Endothelial cell of umbilical vein (primary cell): Measurements from ENCODE around the gene NEDD4L.

ENCODE experiments used
- EZH2 ChIP-seq: IDR thresholded peaks from 2 replicates; pipeline ENCODE4 v1.6.1; 2012; ENCODE audit warnings: borderline replicate concordance, low read depth, mild to moderate bottlenecking, moderate library complexity, low read length, inconsistent platforms; ENCODE audit not compliant: severe bottlenecking
- GATA2 ChIP-seq: IDR thresholded peaks from 2 replicates; pipeline ENCODE4 v1.7.0; 2011; ENCODE audit warnings: low read depth, mild to moderate bottlenecking, moderate library complexity, mixed read lengths, low read length; ENCODE audit not compliant: insufficient read length, insufficient read depth
- POLR2AphosphoS5 ChIP-seq: IDR thresholded peaks from 2 replicates; pipeline ENCODE4 v1.6.1; 2012; ENCODE audit warnings: low read depth, mild to moderate bottlenecking, control low read depth, low read length, moderate library complexity; ENCODE audit not compliant: insufficient read depth
- TF ChIP-seq, protein P1 (sequence below), 2 donors: IDR thresholded peaks; 1 replicate in 1 of 2; 2 replicates in 1 of 2; pipeline ENCODE4 v1.5.1; 2011; ENCODE audit warnings: low read length in 2 of 2, mild to moderate bottlenecking in 2 of 2, moderate library complexity in 2 of 2, control low read depth in 1 of 2, inconsistent platforms in 1 of 2, low read depth in 1 of 2; ENCODE audit not compliant: insufficient read depth in 1 of 2; ENCODE audit errors: extremely low read depth in 1 of 2
- TF ChIP-seq, protein P2 (sequence below): IDR thresholded peaks from 2 replicates; pipeline ENCODE4 v1.6.1; 2011; ENCODE audit not compliant: insufficient read depth, insufficient read length

DNA sequence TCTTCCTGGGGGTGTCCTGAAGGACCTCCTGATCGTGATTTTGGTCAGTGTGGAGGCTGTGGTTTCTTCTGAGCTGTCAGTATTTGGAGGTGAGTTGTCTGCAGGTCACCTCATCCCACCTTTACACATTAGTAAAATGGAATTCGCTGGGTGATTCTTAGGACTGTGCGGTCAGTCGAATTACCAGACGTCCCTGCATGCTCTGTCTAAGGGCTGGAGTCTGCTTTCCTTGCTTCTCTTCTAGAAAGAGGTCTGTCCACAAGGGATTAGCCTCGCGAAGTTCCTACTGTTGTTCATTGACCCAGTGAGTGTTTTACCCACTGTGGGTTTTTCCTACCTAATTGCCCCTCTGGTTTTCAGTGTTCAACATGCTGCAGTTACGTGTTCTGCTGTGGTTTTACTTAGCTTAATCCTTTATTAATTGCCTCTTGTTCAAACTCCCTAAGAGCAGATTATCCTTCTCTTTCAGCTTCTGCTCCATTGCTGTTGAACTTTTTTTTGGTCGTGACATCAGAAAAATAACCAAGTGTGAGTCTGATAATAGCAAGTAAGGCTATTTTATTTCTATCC lies 183.4 kb downstream of the NEDD4L start:
- TF ChIP-seq, protein P1, sequence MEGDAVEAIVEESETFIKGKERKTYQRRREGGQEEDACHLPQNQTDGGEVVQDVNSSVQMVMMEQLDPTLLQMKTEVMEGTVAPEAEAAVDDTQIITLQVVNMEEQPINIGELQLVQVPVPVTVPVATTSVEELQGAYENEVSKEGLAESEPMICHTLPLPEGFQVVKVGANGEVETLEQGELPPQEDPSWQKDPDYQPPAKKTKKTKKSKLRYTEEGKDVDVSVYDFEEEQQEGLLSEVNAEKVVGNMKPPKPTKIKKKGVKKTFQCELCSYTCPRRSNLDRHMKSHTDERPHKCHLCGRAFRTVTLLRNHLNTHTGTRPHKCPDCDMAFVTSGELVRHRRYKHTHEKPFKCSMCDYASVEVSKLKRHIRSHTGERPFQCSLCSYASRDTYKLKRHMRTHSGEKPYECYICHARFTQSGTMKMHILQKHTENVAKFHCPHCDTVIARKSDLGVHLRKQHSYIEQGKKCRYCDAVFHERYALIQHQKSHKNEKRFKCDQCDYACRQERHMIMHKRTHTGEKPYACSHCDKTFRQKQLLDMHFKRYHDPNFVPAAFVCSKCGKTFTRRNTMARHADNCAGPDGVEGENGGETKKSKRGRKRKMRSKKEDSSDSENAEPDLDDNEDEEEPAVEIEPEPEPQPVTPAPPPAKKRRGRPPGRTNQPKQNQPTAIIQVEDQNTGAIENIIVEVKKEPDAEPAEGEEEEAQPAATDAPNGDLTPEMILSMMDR (IDR thresholded peaks at IDR 0.05; ENCODE audit: extremely low read depth in 1 of 2, insufficient read depth in 1 of 2, low read depth in 1 of 2, low read length in 2 of 2) = no peak
- TF ChIP-seq POLR2AphosphoS5 = no peak
- no peak for TF ChIP-seq EZH2
- TF ChIP-seq, protein P2, sequence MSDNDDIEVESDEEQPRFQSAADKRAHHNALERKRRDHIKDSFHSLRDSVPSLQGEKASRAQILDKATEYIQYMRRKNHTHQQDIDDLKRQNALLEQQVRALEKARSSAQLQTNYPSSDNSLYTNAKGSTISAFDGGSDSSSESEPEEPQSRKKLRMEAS = no peak
- TF ChIP-seq GATA2 = no peak
